ENCODE data around the gene FEZF1. TPM values are rescaled to one million over a fixed set of nuclear protein-coding genes. Genes with fewer than 3 reads are reported as not detected.

The FEZF1 gene
- total and polyA plus RNA-seq, 4 donors: not detected

- TF ChIP-seq SP1 (IDR thresholded peaks at IDR 0.05) (no peak), RAD21 (IDR thresholded peaks at IDR 0.05) (no peak)
- Histone ChIP-seq H3K27ac (ENCODE audit: low read depth in 1 of 2, low read length in 2 of 2) (no peak overlapping the region), H3K9me3 (ENCODE audit: control insufficient read depth in 4 of 4, low read length in 3 of 4) (no peaks in the 10 kb centered on the region), H3K9ac (ENCODE audit: low read depth in 1 of 2, low read length in 2 of 2) (no peak overlapping the region), H3K4me3 (ENCODE audit: low read depth in 1 of 3, low read length in 3 of 3) (no peak overlapping the region), H3K4me1 (ENCODE audit: control insufficient read depth in 4 of 4, insufficient read depth in 4 of 4, low read length in 3 of 4) (peaks cover 8 to 26% (median 16%) of the 10 kb centered on the region in 4 donors), H3K27me3 (ENCODE audit: control insufficient read depth in 4 of 4, insufficient read depth in 4 of 4, low read length in 3 of 4) (peaks cover 4 to 51% (median 26%) of the 10 kb centered on the region in 4 donors), H3K36me3 (ENCODE audit: control insufficient read depth in 4 of 4, insufficient read depth in 3 of 4, low read depth in 1 of 4, low read length in 3 of 4) (no peaks in the 10 kb centered on the region)
- no peak for DNase-seq (ENCODE audit: low spot score)
- 23% methylated on average over 3 of the region's 3 CpGs for WGBS
These were observed 8.2 kb upstream of the FEZF1 start for GRCh38 chr7:122312789-122313188.

GRCh38 chr7:122311734-122312450, 7.3 kb upstream of the FEZF1 start:
- WGBS: 8% methylated on average over 34 of the region's 34 CpGs
- Histone ChIP-seq H3K4me1 (ENCODE audit: control insufficient read depth in 4 of 4, insufficient read depth in 4 of 4, low read length in 3 of 4) (peaks cover 6 to 22% (median 15%) of the 10 kb centered on the region in 4 donors), H3K4me3 (ENCODE audit: low read depth in 1 of 3, low read length in 3 of 3) (no peak overlapping the region)

More at GRCh38 chr7:122311734-122312450, 7.3 kb upstream of the FEZF1 start:
- no peak for DNase-seq (ENCODE audit: low spot score)
- Histone ChIP-seq H3K27me3 (ENCODE audit: control insufficient read depth in 4 of 4, insufficient read depth in 4 of 4, low read length in 3 of 4) (peaks cover 6 to 58% (median 30%) of the 10 kb centered on the region in 4 donors), H3K9me3 (ENCODE audit: control insufficient read depth in 4 of 4, low read length in 3 of 4) (no peaks in the 10 kb centered on the region), H3K9ac (ENCODE audit: low read depth in 1 of 2, low read length in 2 of 2) (no peak overlapping the region), H3K27ac (ENCODE audit: low read depth in 1 of 2, low read length in 2 of 2) (no peak overlapping the region), H3K36me3 (ENCODE audit: control insufficient read depth in 4 of 4, insufficient read depth in 3 of 4, low read depth in 1 of 4, low read length in 3 of 4) (no peaks in the 10 kb centered on the region)
- no peak for TF ChIP-seq FOXA1 (IDR thresholded peaks at IDR 0.05)
- TF ChIP-seq ATF3 (IDR thresholded peaks at IDR 0.05): no peak
- no peak for TF ChIP-seq FOXA2 (IDR thresholded peaks at IDR 0.05)
- no peak for TF ChIP-seq RAD21 (IDR thresholded peaks at IDR 0.05)
- no peak for TF ChIP-seq RXRA (IDR thresholded peaks at IDR 0.05)
- TF ChIP-seq HNF4G (IDR thresholded peaks at IDR 0.05): no peak
- no peak for TF ChIP-seq MAX (IDR thresholded peaks at IDR 0.05)
- no peak for TF ChIP-seq JUND (IDR thresholded peaks at IDR 0.05)
- no peak for TF ChIP-seq EGR1 (IDR thresholded peaks at IDR 0.05; ENCODE audit: low read depth in 2 of 2)
- no peak for TF ChIP-seq REST (IDR thresholded peaks at IDR 0.05)
- no peak for TF ChIP-seq GABPA (IDR thresholded peaks at IDR 0.05 in 1 of 2, conservative IDR thresholded peaks at IDR 0.05 in 1 of 2)
- no peak for TF ChIP-seq CTCF (IDR thresholded peaks at IDR 0.05; ENCODE audit: low read depth, low read length, missing input control)
- TF ChIP-seq YY1 (IDR thresholded peaks at IDR 0.05): no peak
- TF ChIP-seq HNF4A (conservative IDR thresholded peaks at IDR 0.05): no peak
- TF ChIP-seq TAF1 (conservative IDR thresholded peaks at IDR 0.05): no peak

Measured in liver (tissue), 9 donors.